Adrenal gland (tissue), 12 donors: ENCODE measurements around the gene DSG2. TPM values are rescaled to one million over a fixed set of nuclear protein-coding genes. Genes with fewer than 3 reads are reported as not detected.

ENCODE experiments used
- DNase-seq, 7 donors: peaks; one replicate each; pipeline ENCODE4 v3.0.0-alpha.2; 2019 to 2020
- H3K27ac ChIP-seq, 5 donors: fragments of 200-600 bp; sonication (generic) in 4 of 5; 1 replicate in 3 of 5; 2 replicates in 2 of 5; pipeline versions ENCODE4 v1.5.1 to v1.8.0; 2016 to 2020; ENCODE audit warnings: mild to moderate bottlenecking in 1 of 5
- H3K27me3 ChIP-seq: fragments of 200-600 bp; 2 replicates; pipeline ENCODE4 v1.8.0; 2021
- H3K36me3 ChIP-seq, 2 donors: fragments of 200-600 bp; replicated peaks in 1 of 2; 1 replicate in 1 of 2; 2 replicates in 1 of 2; pipeline versions ENCODE4 v1.5.1 to v1.8.0; 2018 to 2022
- H3K4me1 ChIP-seq, 2 donors: fragments of 200-600 bp; replicated peaks in 1 of 2; 1 replicate in 1 of 2; 2 replicates in 1 of 2; pipeline versions ENCODE4 v1.5.1 to v1.8.0; 2018 to 2021
- H3K4me3 ChIP-seq, 4 donors: fragments of 200-600 bp; sonication (generic) in 3 of 4; one replicate each; pipeline ENCODE4 v1.5.1; 2016 to 2018
- H3K9me3 ChIP-seq, 3 donors: fragments of 200-600 bp; sonication (generic) in 1 of 3; replicated peaks in 1 of 3; 1 replicate in 2 of 3; 2 replicates in 1 of 3; pipeline versions ENCODE4 v1.5.1 to v1.8.0; 2016 to 2021
- POLR2A ChIP-seq, 2 donors: fragments of 450-650 bp; IDR thresholded peaks; one replicate each; pipeline ENCODE4 v1.6.1; 2017; ENCODE audit warnings: antibody characterized with exemption in 2 of 2, mild to moderate bottlenecking in 2 of 2, moderate library complexity in 1 of 2
- WGBS, 4 donors: extraction: QIAGEN DNeasy Blood & Tissue Kit in 2 of 4; methylation state at CpG; one replicate each; pipeline versions ENCODE4 v1.1.5 to v1.1.7; 2013 to 2017; 5-methylcytosine and 5-hydroxymethylcytosine counted together
- intact Hi-C, 2 donors: fragments of 100-400 bp; cut with DNase I; formaldehyde crosslinking; loops; one replicate each; pipeline versions ENCODE4 v1.14.1 to v1.15.0; 2022 to 2023
- polyA plus RNA-seq, 3 donors: library from polyadenylated mRNA; stranded (reverse); fragments of 200-250 nt in 2 of 3; fragments of 350-450 nt in 1 of 3; fragmentation: Illumina TruSeq in 1 of 3; extraction: RNeasy Lipid Tissue Mini Kit (QIAGEN cat#74804) in 1 of 3; gene quantifications; one replicate each; pipeline ENCODE4 v1.2.3, GENCODE V29; 2013 to 2014
- total RNA-seq, 9 donors: library from RNA; depleted of rRNA in 4 of 9; stranded (reverse); fragments of >200 nt in 4 of 9; fragments of 120-200 nt in 1 of 9; fragmentation: NEBNext Ultra II Directional in 1 of 9; extraction: Animal tissue kit (Norgen Biotek cat#: 25700) in 1 of 9; gene quantifications; one replicate each; pipeline versions ENCODE4 v1.1.0 to v1.2.4, GENCODE V29; 2013 to 2023
- TF ChIP-seq, protein P1 (sequence below), 6 experiments: fragments of 450-650 bp in 4 of 6; fragments of 200-600 bp in 2 of 6; sonication (generic) in 1 of 6; IDR thresholded peaks; 1 replicate in 5 of 6; 2 replicates in 1 of 6; pipeline versions ENCODE4 v1.5.1 to v1.8.0; 2016 to 2021; ENCODE audit warnings: antibody characterized with exemption in 6 of 6, mild to moderate bottlenecking in 2 of 6, moderate library complexity in 1 of 6
- donor health status: healthy with polysubstance abuse.
- donor health status: Bipolar disorder and iron deficiency.
- donor health status: DM: yes; HTN: yes; CAD: no.
- donor health status: DM: no; HTN: no; CAD: no.
- donor health status: DM: no; HTN: no; CAD: no.
- donor health status: DM: yes; HTN: yes; CAD: no.

DSG2 gene
- total and polyA plus RNA-seq, 12 donors = 0.32 to 6.8 (median 2.1) TPM

DNA sequence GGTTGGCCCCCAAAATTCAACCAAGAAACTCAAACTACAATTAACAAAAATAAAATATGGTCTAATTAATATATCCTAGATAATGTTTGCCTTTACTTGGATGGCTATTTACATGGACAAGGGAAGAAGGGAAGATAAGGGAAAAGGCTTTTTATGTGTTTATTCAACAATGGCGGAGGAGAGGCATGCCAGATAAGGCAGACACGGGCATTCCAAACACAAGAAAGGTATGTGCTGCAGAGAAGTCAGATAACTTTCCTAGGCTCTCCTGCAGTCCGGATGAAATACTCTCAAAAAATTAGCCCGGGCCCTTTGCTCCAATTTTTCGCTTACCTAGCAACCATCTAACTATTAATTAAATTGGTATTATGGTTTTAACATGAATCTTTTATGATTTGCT is 88.6 kb downstream of the DSG2 start:
- no peak overlapping the region for H3K4me3 ChIP-seq
- intact Hi-C loops = no loop called here
- DNase-seq = no peak

DNA sequence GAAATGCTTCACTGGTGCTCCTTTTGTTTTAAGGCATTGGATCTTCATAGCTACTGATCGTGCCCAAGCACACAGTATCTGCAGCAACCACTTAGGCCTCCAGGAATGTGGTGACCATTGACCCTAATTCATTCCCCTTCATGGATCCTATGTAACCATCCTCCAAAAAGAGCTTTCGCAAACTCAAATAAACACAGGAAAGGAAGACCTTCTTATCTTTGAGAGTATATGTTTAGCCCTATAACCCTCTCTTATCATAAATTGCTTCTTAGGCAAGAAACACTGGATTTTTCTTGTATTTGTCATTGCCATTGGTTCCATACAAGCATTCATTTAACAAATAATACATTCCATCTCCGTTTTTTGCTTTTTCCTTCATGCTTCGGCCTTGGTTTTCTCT is 89.6 kb downstream of the DSG2 start:
- intact Hi-C loops = no loop called here
- Histone ChIP-seq H3K4me3 (no peak overlapping the region), H3K27me3 (no peaks in the 10 kb centered on the region), H3K27ac (no peak overlapping the region), H3K4me1 (no peaks in the 10 kb centered on the region), H3K9me3 (no peaks in the 10 kb centered on the region), H3K36me3 (no peaks in the 10 kb centered on the region)
- no peak for DNase-seq
- TF ChIP-seq, protein P1, sequence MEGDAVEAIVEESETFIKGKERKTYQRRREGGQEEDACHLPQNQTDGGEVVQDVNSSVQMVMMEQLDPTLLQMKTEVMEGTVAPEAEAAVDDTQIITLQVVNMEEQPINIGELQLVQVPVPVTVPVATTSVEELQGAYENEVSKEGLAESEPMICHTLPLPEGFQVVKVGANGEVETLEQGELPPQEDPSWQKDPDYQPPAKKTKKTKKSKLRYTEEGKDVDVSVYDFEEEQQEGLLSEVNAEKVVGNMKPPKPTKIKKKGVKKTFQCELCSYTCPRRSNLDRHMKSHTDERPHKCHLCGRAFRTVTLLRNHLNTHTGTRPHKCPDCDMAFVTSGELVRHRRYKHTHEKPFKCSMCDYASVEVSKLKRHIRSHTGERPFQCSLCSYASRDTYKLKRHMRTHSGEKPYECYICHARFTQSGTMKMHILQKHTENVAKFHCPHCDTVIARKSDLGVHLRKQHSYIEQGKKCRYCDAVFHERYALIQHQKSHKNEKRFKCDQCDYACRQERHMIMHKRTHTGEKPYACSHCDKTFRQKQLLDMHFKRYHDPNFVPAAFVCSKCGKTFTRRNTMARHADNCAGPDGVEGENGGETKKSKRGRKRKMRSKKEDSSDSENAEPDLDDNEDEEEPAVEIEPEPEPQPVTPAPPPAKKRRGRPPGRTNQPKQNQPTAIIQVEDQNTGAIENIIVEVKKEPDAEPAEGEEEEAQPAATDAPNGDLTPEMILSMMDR (IDR thresholded peaks at IDR 0.05) = no peak
- WGBS, 4 donors = 77 to 84% (median 82%) methylated on average over 4 of the region's 4 CpGs

More for the DNA sequence above, 88.6 kb downstream of the DSG2 start:
- TF ChIP-seq, protein P1 (IDR thresholded peaks at IDR 0.05) = no peak
- TF ChIP-seq POLR2A (IDR thresholded peaks at IDR 0.05) = no peak
- Histone ChIP-seq H3K9me3 (no peaks in the 10 kb centered on the region), H3K4me1 (no peaks in the 10 kb centered on the region), H3K27me3 (no peaks in the 10 kb centered on the region), H3K36me3 (no peaks in the 10 kb centered on the region), H3K27ac (no peak overlapping the region)
- 83 to 91% (median 89%) methylated on average over 5 of the region's 5 CpGs for WGBS, 4 donors

DNA sequence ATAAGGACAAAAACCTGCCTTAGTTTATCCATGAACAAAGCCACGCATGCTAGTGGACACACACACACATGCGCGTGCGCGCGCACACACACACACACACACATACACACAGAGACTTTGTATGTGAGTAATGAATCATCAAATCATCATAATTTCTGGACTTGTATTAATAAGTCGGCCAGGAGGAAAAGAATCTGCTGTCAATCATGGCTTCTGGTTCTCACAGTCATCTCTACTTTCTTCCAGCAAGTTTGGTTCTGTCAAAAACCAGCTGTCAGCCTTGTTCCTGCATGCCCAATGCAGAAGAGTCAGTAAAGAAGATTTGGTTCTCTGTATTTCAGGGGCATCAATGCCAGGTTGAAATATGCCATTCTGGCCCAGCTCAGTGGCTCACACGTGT is 92.6 kb downstream of the DSG2 start:
- Histone ChIP-seq H3K36me3 (no peaks in the 10 kb centered on the region), H3K4me1 (no peaks in the 10 kb centered on the region), H3K27me3 (no peaks in the 10 kb centered on the region), H3K4me3 (no peak overlapping the region), H3K9me3 (no peaks in the 10 kb centered on the region), H3K27ac (no peak overlapping the region)
- WGBS, 4 donors = 84 to 88% (median 85%) methylated on average over 8 of the region's 8 CpGs
- intact Hi-C loops = no loop called here
- TF ChIP-seq, protein P1 (IDR thresholded peaks at IDR 0.05) = no peak
- TF ChIP-seq POLR2A (IDR thresholded peaks at IDR 0.05) = no peak
- DNase-seq = no peak

GRCh38 chr18:31591113-31591512 is 93.1 kb downstream of the DSG2 start:
- TF ChIP-seq, protein P1 (IDR thresholded peaks at IDR 0.05) = no peak
- TF ChIP-seq POLR2A (IDR thresholded peaks at IDR 0.05) = no peak
- WGBS, 4 donors = 58 to 70% (median 61%) methylated on average over 2 of the region's 2 CpGs
- intact Hi-C loops = no loop called here
- Histone ChIP-seq H3K27ac (no peak overlapping the region), H3K27me3 (no peaks in the 10 kb centered on the region), H3K4me1 (no peaks in the 10 kb centered on the region), H3K36me3 (no peaks in the 10 kb centered on the region), H3K4me3 (no peak overlapping the region), H3K9me3 (no peaks in the 10 kb centered on the region)
- no peak for DNase-seq
